NCI-H526 (cell line): ENCODE measurements around the gene WDR83.
A peak's percentile ranks its signal among the peaks of the same experiment; 100 is the strongest.

Experiments
- DNase-seq, 2 experiments: peaks; one replicate each; lab custom pipeline; 2025; lab: John Stamatoyannopoulos, UW

Gene WDR83

GRCh38 chr19:12715102-12715501, 48.5 kb downstream of the WDR83 start:
- DNase-seq: no peak

- DNase-seq: no peak
Measured at GRCh38 chr19:12715929-12716328, 49.3 kb downstream of the WDR83 start.

GRCh38 chr19:12720296-12720695, 53.7 kb downstream of the WDR83 start:
- DNase-seq: no peak

DNA sequence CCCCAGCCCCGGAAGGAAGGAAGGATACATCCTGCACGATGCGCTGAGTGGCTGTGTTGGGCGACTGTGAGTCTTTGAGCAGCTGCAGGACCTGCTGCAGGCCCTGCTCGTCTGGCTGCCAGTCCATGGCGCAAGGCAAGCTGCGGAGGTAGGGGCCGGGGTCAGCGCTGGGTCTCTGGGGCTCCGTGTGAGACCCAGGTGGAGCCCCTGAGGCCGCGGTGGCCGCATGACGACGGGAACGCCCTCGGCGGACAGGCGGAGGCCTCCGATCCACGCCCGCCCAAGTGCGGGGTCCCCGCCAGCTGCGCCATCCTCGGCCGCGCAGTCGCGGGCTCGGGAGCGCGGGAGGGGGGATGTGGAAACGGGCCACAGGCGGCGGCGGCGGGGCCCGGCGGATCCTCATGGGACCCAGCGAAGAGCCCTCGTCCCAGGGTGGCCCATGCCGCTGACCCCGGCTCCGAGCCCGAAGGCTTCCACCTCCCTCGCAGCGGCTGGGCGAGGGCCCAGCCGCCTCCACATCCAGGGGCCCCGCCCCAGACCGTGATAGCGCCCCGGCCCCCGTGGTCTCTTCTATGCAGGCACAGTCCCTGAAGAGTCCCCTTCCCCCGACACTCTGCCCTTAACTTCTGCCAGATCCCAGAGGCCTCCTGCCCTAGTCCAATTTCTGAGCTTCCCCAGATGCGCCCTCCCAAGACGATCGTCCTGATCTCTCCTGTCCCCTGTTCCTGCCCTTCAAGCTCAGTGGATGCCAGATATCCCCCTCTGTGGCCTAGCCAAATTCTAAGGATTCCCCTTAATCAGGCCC, 54.4 kb downstream of the WDR83 start:
- DNase-seq: peak in 1 of 2 experiments; percentile 17

GRCh38 chr19:12721656-12722565, 55.3 kb downstream of the WDR83 start:
- DNase-seq: peak in 1 of 2 experiments; percentile 52

DNA sequence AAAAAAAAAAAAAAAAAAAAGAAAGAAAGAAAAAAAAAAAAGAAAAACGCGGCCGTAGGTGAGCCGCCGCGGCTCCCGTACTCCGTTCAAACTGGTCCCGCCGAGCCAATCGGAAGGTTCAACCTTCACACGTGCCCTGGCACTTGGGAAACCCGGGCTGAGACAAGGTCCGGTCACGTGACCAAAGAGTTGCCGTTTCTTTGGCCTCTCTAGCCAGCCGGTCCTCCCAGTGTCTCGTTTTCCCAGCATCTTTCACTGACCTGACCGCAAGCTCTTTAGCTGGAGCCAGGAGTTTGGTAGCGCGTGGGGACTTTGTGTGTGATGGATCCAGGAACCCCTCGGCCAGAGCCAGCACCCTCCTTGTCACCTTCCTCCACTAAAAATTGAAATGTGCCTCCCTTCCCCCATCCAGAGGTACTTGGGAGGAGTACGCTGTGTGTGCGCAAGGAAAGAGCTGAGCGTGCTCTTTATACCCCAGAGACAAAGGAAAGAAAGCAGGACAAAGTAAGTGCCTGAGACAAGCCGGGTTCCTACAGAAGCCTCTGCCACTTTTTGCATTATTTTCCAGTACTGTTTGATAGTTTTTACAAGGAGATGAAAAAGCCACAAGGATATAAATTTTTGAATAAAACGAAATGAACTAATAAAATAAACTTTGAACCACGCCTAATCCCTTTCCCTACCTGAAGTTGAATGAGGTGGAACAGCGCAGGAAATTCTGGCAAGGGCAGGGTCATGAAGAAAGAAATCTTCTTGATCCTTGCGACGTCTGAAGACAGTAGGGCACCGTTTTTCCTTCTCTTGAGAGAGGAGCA, 56.2 kb downstream of the WDR83 start:
- DNase-seq: peak; percentile 97 to 98

- peak in 1 of 2 experiments; percentile 23 for DNase-seq
Measured at GRCh38 chr19:12723381-12723640, 56.7 kb downstream of the WDR83 start.

GRCh38 chr19:12723641-12724426, 57.2 kb downstream of the WDR83 start, which contains the start of gene TNPO2:
Gene TNPO2 (minus strand): TSS chr19:12723932. CDS start chr19:12720977, 2,955 bp downstream.
- DNase-seq: peak in 1 of 2 experiments; percentile 77
